GM12892 (cell line): Measurements from ENCODE around the gene TIMM8A.

Experiments used
- POLR2A ChIP-seq: IDR thresholded peaks from 2 replicates; pipeline ENCODE4 v1.6.1; 2011; ENCODE audit warnings: low read depth, low read length, control low read depth
- POLR2AphosphoS5 ChIP-seq: IDR thresholded peaks from 2 replicates; pipeline ENCODE4 v1.6.1; 2011; ENCODE audit warnings: low read depth, low read length, control low read depth
- TAF1 ChIP-seq: IDR thresholded peaks from 2 replicates; pipeline ENCODE4 v1.6.1; 2011; ENCODE audit warnings: low read depth, mild to moderate bottlenecking, control low read depth, low read length, borderline replicate concordance

- TF ChIP-seq POLR2A: no peak
- TF ChIP-seq POLR2AphosphoS5: no peak
- no peak for TF ChIP-seq TAF1
These were observed 11.4 kb upstream of the TIMM8A start for GRCh38 chrX:101359966-101360365.
